ENCODE data around the gene DDC.

DNA sequence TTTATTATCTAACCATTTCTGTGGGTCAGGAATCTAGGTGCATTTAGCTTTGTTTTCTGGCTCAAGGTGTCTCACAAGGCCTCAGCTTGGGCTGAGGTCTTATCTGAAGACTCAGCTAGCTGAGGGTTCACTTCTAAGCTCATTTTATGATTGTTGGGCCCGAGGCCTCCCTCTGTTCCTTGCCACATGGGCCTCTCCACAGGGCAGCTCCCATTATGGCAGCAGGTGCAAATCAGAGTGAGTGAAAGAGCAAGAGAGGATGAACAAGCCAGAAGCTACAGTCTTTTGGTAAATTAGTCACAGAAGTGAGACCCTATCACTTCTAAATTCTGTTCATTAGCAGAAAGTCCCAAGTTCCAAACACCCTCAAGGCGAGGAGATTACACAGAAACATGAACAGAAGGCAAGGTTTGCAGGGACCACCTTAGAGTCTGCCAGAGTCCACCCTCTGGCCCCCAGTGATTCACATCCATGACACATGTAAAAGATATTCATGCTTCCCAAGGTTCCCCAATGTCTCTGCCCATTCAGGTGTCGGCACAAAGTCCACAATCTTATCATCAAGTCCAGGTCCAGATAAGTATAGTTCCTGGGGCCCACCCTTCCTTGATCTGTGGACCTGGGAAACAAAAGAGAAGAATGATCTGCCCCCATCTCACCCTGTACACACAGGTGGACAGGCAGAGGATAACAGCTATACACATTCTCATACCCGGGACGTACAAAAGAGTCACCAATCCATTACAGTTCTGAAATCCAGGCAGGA, 138.7 kb downstream of the DDC start:
- TF ChIP-seq, protein P1, sequence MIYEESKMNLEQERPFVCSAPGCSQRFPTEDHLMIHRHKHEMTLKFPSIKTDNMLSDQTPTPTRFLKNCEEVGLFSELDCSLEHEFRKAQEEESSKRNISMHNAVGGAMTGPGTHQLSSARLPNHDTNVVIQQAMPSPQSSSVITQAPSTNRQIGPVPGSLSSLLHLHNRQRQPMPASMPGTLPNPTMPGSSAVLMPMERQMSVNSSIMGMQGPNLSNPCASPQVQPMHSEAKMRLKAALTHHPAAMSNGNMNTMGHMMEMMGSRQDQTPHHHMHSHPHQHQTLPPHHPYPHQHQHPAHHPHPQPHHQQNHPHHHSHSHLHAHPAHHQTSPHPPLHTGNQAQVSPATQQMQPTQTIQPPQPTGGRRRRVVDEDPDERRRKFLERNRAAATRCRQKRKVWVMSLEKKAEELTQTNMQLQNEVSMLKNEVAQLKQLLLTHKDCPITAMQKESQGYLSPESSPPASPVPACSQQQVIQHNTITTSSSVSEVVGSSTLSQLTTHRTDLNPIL (CRISPR knock-in tag; IDR thresholded peaks at IDR 0.05; ENCODE audit: low read depth), result no peak
- no peak for TF ChIP-seq BACH2 (CRISPR knock-in tag; IDR thresholded peaks at IDR 0.05; ENCODE audit: borderline replicate concordance)
- TF ChIP-seq, protein P2, sequence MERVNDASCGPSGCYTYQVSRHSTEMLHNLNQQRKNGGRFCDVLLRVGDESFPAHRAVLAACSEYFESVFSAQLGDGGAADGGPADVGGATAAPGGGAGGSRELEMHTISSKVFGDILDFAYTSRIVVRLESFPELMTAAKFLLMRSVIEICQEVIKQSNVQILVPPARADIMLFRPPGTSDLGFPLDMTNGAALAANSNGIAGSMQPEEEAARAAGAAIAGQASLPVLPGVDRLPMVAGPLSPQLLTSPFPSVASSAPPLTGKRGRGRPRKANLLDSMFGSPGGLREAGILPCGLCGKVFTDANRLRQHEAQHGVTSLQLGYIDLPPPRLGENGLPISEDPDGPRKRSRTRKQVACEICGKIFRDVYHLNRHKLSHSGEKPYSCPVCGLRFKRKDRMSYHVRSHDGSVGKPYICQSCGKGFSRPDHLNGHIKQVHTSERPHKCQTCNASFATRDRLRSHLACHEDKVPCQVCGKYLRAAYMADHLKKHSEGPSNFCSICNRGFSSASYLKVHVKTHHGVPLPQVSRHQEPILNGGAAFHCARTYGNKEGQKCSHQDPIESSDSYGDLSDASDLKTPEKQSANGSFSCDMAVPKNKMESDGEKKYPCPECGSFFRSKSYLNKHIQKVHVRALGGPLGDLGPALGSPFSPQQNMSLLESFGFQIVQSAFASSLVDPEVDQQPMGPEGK (CRISPR knock-in tag; IDR thresholded peaks at IDR 0.05; ENCODE audit: borderline replicate concordance), result no peak
- no peak for TF ChIP-seq RARB (CRISPR knock-in tag; IDR thresholded peaks at IDR 0.05)
- TF ChIP-seq ISL1 (CRISPR knock-in tag; IDR thresholded peaks at IDR 0.05), result no peak
